Measurements from ENCODE around the gene WDPCP.

- TF ChIP-seq POLR2AphosphoS5 (IDR thresholded peaks at IDR 0.05; ENCODE audit: borderline replicate concordance, low read depth, low read length), result no peak
- TF ChIP-seq EZH2 (IDR thresholded peaks at IDR 0.05), result no peak
- no peak for TF ChIP-seq FOXP2 (optimal IDR thresholded peaks at IDR 0.05; ENCODE audit: control extremely low read depth, extremely low read length, insufficient read depth)
These were observed 369.3 kb downstream of the WDPCP start for GRCh38 chr2:63218800-63219526.

Data from SK-N-MC (cell line).